Measurements from ENCODE around the gene CACNA1B. TPM values are rescaled to one million over a fixed set of nuclear protein-coding genes. Genes with fewer than 3 reads are reported as not detected.

The CACNA1B gene
- polyA plus RNA-seq, 1 of the 3 experiments (the other 2 are of a cell fraction): 0.03 TPM

DNA sequence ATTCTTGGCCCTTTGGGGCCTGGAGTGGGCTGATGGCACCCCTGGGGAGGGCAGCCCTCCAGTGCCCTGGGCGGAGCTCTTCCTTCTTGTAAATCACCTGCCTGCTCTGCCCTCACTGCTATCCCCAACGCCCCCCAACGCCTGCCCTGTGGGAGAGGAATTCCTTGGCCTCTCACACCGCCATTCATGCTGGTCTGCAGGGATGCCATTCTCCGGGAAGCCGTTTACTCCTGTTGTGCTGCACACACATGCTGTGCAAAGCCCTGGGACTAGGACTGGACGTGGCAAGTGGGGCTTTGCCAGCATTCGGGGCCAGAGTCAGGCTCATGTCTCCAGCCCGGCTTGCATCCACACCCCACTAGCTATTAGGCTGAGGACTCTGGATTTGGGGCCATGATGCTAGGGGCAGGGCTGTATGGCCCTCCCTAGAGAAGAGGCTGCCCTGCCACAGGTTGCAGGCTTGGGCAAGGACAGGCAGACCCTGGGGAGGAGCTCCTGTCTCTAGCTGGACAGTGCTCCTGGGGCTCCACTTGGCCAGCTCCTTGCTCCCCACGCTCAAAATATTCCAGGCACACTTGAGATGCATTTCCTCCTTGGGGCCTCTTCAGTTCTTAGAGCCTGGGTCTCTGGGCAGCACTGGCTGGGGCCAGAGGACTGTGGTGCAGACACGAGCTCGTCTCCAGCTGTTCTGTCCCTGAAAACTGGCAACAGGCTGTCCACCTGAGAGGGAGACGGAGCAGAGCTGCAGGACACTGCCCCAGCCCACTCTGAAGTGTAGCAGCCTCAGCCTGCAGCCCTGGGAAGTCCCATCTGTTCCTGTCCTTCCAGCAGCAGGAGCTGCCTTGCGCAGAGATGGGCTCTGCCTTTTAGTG is 226.9 kb downstream of the CACNA1B start:
- Histone ChIP-seq H3K79me2 (ENCODE audit: insufficient read depth) (no peaks in the 10 kb centered on the region), H3K36me3 (replicated peaks in 1 of 2; ENCODE audit: control insufficient read depth in 1 of 2, insufficient read depth in 2 of 2, low read length in 1 of 2) (no peaks in the 10 kb centered on the region), H3K9me3 (no peaks in the 10 kb centered on the region), H2AFZ (ENCODE audit: low read depth) (no peak overlapping the region), H3F3A (replicated peaks; ENCODE audit: insufficient read depth) (no peaks in the 10 kb centered on the region), H3K4me1 (ENCODE audit: control insufficient read depth in 1 of 2, insufficient read depth in 2 of 2, low read depth in 1 of 2, low read length in 1 of 2) (peaks cover 0 to 7% of the 10 kb centered on the region in 2 experiments; a peak in 1 of 4 replicates), H3K4me3 (ENCODE audit: low read depth in 2 of 2, low read length in 1 of 2) (no peak overlapping the region), H3K9me2 (no peaks in the 10 kb centered on the region), H4K20me1 (ENCODE audit: insufficient read depth) (no peaks in the 10 kb centered on the region), H3K4me2 (no peak overlapping the region), H3K9ac (no peak overlapping the region), H3K27me3 (ENCODE audit: insufficient read depth) (no peaks in the 10 kb centered on the region), H3K27ac (ENCODE audit: low read depth in 2 of 2, low read length in 1 of 2) (no peak overlapping the region)
- ChIA-PET CTCF (interaction anchor here (1.6 kb wide), 1 partner anchor 9 kb away, joined by 5 read pairs; no protein-coding TSS in a partner anchor), POLR2A (interaction anchor here (0.5 to 0.7 kb wide), 3 partner anchors 26 to 309 kb away, joined by 3 read pairs; no protein-coding TSS in a partner anchor)
- no peak for TF ChIP-seq FOXM1 (IDR thresholded peaks at IDR 0.05; ENCODE audit: low read depth)
- no peak for TF ChIP-seq RCOR1 (IDR thresholded peaks at IDR 0.05; ENCODE audit: low read length)
- TF ChIP-seq POLR2AphosphoS5 (IDR thresholded peaks at IDR 0.05; ENCODE audit: low read depth, low read length): no peak
- no peak for TF ChIP-seq REST (IDR thresholded peaks at IDR 0.05; ENCODE audit: low read depth, low read length)
- 19% methylated on average over 11 of the region's 14 CpGs for WGBS (ENCODE audit: low lambda C conversion rate)
- no peak for DNase-seq

DNA sequence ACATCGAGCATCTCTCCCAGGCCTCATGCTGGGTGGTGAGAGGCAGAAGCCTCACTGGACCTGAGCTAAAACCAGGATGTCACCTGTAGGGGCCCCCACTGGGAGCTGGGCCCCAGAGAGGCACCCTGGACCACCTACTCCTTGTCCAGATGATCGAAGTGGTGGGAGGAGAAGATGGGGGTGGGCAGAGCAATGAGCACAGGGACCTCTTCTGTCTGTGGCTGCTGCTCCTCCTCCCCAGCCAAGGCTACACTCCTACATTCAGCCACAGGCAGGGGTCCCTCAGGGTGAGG is 227.5 kb downstream of the CACNA1B start:
- H3K27me3 ChIP-seq (ENCODE audit: insufficient read depth): no peaks in the 10 kb centered on the region
- no peak overlapping the region for H3K4me3 ChIP-seq (ENCODE audit: low read depth in 2 of 2, low read length in 1 of 2)
- H3K9me3 ChIP-seq: no peaks in the 10 kb centered on the region
- H4K20me1 ChIP-seq (ENCODE audit: insufficient read depth): no peaks in the 10 kb centered on the region
- peak; percentile 8 for DNase-seq
- peaks cover 0 to 1% of the 10 kb centered on the region in 2 experiments; a peak in 1 of 4 replicates for H3K4me1 ChIP-seq (ENCODE audit: control insufficient read depth in 1 of 2, insufficient read depth in 2 of 2, low read depth in 1 of 2, low read length in 1 of 2)
- WGBS (ENCODE audit: low lambda C conversion rate): 40% methylated on average over 2 of the region's 2 CpGs
- no peak overlapping the region for H3K27ac ChIP-seq (ENCODE audit: low read depth in 2 of 2, low read length in 1 of 2)
- H3K79me2 ChIP-seq (ENCODE audit: insufficient read depth): no peaks in the 10 kb centered on the region
- H3F3A ChIP-seq (replicated peaks; ENCODE audit: insufficient read depth): no peaks in the 10 kb centered on the region
- H2AFZ ChIP-seq (ENCODE audit: low read depth): no peak overlapping the region
- H3K4me2 ChIP-seq: no peak overlapping the region
- no peaks in the 10 kb centered on the region for H3K9me2 ChIP-seq
- CTCF ChIA-PET: interaction anchor here (1.6 kb wide), 1 partner anchor 10 kb away, joined by 5 read pairs; no protein-coding TSS in a partner anchor
- no peaks in the 10 kb centered on the region for H3K36me3 ChIP-seq (replicated peaks in 1 of 2; ENCODE audit: control insufficient read depth in 1 of 2, insufficient read depth in 2 of 2, low read length in 1 of 2)
- no peak overlapping the region for H3K9ac ChIP-seq
- TF ChIP-seq FOXM1 (IDR thresholded peaks at IDR 0.05; ENCODE audit: low read depth): no peak
- TF ChIP-seq SMC3 (IDR thresholded peaks at IDR 0.05; ENCODE audit: low read depth, low read length): no peak
- TF ChIP-seq EP300 (IDR thresholded peaks at IDR 0.05; ENCODE audit: borderline replicate concordance in 1 of 2, low read depth in 1 of 2, low read length in 1 of 2): no peak
- no peak for TF ChIP-seq ELF1 (IDR thresholded peaks at IDR 0.05)
- TF ChIP-seq RXRA (IDR thresholded peaks at IDR 0.05; ENCODE audit: borderline replicate concordance, low read depth): no peak
- no peak for TF ChIP-seq MEF2A (IDR thresholded peaks at IDR 0.05; ENCODE audit: borderline replicate concordance, low read depth)
- no peak for TF ChIP-seq RFX5 (IDR thresholded peaks at IDR 0.05; ENCODE audit: low read length)
- POLR2A ChIA-PET: interaction anchor here (0.6 to 0.7 kb wide), 2 partner anchors 27 to 309 kb away, joined by 3 read pairs; no protein-coding TSS in a partner anchor

Data from SK-N-SH (cell line).